ENCODE results near the gene POLE2.
"Not testable (repeated sequence)": the region's sequence is repeated elsewhere in the genome, so short reads cannot be mapped to it uniquely, and the experiment has no call there.

The POLE2 gene, protein sequence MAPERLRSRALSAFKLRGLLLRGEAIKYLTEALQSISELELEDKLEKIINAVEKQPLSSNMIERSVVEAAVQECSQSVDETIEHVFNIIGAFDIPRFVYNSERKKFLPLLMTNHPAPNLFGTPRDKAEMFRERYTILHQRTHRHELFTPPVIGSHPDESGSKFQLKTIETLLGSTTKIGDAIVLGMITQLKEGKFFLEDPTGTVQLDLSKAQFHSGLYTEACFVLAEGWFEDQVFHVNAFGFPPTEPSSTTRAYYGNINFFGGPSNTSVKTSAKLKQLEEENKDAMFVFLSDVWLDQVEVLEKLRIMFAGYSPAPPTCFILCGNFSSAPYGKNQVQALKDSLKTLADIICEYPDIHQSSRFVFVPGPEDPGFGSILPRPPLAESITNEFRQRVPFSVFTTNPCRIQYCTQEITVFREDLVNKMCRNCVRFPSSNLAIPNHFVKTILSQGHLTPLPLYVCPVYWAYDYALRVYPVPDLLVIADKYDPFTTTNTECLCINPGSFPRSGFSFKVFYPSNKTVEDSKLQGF

DNA sequence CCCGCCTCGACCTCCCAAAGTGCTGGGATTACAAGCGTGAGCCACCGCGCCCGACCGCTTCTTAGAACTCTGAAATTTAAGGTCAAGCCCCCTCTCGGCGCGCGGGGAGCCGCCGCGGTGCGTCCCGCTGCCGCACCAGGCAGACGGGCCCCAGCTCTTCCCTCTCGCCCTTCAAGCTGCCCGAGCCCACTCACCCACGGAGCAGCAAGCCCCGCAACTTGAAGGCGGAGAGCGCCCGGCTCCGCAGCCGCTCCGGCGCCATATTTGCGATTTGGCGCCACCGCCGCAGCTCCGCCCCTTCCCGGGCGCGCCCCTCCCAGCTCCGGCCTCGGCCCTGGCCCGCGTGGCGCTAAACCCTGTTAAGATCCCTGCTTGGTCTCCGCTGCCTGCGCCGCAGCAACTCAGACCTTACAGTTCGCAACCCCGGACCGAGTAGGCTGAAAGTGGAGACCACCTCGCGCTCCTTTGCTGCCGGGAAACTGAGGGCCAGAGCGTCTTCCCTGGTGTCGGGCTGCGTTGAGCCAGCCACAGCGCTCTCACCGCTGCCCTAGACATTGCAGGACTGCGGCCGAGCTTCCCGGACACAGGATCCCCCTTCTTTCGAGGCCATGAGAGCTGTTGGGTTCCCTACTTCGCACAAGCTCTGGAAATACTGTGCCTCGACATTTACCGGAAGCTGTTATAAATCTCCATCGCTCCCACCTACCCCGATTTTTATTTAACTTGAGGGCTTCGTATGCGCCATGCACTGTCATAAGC lies at the start of gene POLE2:
TSS of gene POLE2 (minus strand) at position 273 of the 759 bp plus-strand sequence. CDS start at position 262, 11 bp downstream.
- TF ChIP-seq, protein P1, sequence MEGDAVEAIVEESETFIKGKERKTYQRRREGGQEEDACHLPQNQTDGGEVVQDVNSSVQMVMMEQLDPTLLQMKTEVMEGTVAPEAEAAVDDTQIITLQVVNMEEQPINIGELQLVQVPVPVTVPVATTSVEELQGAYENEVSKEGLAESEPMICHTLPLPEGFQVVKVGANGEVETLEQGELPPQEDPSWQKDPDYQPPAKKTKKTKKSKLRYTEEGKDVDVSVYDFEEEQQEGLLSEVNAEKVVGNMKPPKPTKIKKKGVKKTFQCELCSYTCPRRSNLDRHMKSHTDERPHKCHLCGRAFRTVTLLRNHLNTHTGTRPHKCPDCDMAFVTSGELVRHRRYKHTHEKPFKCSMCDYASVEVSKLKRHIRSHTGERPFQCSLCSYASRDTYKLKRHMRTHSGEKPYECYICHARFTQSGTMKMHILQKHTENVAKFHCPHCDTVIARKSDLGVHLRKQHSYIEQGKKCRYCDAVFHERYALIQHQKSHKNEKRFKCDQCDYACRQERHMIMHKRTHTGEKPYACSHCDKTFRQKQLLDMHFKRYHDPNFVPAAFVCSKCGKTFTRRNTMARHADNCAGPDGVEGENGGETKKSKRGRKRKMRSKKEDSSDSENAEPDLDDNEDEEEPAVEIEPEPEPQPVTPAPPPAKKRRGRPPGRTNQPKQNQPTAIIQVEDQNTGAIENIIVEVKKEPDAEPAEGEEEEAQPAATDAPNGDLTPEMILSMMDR (IDR thresholded peaks at IDR 0.05; ENCODE audit: low read depth, low read length, missing control alignments), result no peak
- H3K4me3 ChIP-seq (ENCODE audit: low read depth, low read length), result peak within 1 kb of the TSS; percentile 77
- DNase-seq (ENCODE audit: low read depth), result no peak

DNA sequence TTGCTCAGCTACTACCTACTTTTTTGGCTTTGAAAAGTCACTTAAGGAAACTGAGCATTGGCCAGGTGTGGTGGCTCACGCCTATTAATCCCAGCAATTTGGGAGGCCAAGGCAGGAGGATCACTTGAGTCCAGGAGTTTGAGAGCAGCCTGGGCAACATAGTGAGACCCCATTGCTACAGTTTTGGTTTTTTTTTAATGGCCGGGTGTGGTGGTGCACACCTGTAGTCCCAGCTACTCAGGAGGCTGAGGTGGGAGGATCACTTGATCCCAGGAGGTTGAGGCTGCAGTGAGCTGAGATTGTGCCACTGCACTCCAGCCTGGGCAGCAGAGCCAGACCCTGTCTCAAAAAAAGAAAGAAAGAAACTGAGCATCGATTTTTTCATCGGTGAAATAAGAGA lies 47.7 kb upstream of the POLE2 start:
- not testable (repeated sequence) for H3K4me3 ChIP-seq (ENCODE audit: low read depth, low read length); DNase-seq (ENCODE audit: low read depth)

DNA sequence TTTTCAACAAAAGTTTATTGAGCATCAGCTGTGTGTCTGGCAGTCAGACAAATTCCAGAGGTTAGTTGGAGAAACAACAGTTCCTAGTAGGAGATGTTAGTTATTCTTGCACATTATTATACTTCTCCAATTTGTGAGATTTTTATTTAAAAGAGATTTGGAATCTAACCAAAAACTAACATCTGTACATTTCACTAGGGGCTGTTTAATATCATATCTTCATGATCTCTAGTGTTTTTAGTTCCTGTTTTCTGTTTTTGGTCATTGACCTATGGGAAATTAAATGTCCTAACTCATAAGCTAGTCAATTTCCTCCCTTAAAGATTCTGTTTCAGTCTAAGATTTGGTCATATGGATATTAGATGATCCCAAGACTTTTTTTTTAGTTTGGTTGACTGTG lies 45.8 kb upstream of the POLE2 start:
- no peak overlapping the region for H3K4me3 ChIP-seq (ENCODE audit: low read depth, low read length)
- TF ChIP-seq, protein P1 (IDR thresholded peaks at IDR 0.05; ENCODE audit: low read depth, low read length, missing control alignments), result no peak
- DNase-seq (ENCODE audit: low read depth), result no peak

DNA sequence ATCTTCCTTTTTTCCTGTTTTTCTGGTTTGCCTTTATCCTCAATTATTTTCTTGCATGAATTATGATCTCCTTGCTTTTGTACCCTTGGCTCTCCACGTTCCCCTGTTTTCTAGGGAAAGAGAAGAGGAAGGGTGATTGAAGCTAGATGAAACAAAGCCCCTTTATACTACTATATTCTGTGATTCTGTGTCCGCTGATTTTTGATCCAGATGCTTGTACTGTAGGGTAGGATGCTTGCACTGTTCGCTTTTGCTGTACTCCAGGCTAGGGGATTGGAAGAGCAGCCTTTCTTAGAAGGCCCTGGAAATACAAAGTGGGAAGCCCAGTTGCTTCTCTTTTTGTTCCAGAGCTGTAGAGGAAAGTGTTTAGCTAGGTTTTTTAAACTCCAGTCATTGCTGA lies 44.9 kb upstream of the POLE2 start:
- no peak overlapping the region for H3K4me3 ChIP-seq (ENCODE audit: low read depth, low read length)
- TF ChIP-seq, protein P1 (IDR thresholded peaks at IDR 0.05; ENCODE audit: low read depth, low read length, missing control alignments), result no peak
- DNase-seq (ENCODE audit: low read depth), result no peak

DNA sequence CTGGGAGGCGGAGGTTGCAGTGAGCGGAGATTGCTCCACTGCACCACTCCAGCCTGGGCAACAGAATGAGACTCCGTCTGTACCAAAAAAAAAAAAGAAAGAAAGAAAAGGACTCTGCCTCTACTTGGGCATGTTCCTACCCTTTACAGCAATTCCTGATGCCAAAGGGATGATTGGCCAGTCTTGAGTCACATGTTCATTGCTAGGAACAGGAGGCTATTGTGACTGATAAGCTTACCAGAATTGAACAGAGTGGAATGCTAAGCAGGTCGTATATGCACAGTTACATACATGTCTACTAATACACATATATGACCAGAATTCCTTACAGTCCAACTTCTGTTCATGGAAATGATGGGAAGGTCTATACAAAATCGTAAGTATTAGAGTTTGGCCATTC lies 39.2 kb upstream of the POLE2 start:
- DNase-seq (ENCODE audit: low read depth), result no peak
- H3K4me3 ChIP-seq (ENCODE audit: low read depth, low read length), result no peak overlapping the region
- TF ChIP-seq, protein P1 (IDR thresholded peaks at IDR 0.05; ENCODE audit: low read depth, low read length, missing control alignments), result no peak

DNA sequence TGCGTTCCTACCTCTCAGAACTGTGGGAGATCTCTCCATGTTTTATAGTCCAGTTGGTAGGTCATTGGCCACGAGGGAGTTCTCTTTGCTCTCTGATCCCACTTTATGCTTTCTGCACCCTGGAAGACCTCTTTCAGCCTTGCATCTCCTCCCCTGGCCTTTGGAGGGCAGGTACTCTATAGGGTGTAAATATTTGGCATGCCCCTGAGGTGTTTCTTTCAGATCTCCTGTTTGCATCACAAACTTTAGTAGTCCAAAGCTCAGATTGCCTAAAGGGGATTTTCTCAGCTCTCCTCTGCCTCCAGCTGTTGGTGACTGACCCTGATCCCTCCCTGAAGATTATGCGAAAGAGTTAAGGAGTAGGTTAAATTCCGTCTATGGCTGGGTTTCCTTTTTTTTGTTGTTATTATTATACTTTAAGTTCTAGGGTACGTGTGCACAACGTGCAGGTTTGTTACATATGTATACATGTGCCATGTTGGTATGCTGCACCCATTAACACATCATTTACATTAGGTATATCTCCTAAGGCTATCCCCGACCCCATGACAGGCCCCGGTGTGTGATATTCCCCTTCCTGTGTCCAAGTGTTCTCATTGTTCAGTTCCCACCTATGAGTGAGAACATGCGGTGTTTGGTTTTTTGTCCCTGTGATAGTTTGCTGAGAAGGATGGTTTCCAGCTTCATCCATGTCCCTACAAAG lies 33.9 kb upstream of the POLE2 start:
- H3K4me3 ChIP-seq (ENCODE audit: low read depth, low read length); DNase-seq (ENCODE audit: low read depth): not testable (repeated sequence)

DNA sequence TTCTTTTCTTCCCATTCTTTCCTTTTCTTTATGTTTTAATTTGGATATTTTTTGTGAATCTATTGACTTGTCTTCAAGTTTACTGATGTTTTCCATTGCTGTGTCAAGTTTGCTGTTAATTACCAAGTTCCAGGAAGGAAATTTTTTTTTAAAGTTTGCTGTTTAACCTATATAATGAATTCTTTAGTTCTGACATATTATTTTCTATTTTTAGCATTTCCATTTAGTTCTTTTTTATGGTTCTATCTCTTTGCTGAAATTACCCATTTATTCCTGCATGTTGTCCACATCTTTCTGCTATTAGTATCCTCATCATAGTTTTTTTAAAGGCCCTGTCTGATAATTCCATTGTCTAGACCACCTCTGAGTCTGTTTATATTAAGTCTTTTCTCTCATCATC lies 32.7 kb upstream of the POLE2 start:
- TF ChIP-seq, protein P1 (IDR thresholded peaks at IDR 0.05; ENCODE audit: low read depth, low read length, missing control alignments), result no peak
- no peak overlapping the region for H3K4me3 ChIP-seq (ENCODE audit: low read depth, low read length)
- no peak for DNase-seq (ENCODE audit: low read depth)

DNA sequence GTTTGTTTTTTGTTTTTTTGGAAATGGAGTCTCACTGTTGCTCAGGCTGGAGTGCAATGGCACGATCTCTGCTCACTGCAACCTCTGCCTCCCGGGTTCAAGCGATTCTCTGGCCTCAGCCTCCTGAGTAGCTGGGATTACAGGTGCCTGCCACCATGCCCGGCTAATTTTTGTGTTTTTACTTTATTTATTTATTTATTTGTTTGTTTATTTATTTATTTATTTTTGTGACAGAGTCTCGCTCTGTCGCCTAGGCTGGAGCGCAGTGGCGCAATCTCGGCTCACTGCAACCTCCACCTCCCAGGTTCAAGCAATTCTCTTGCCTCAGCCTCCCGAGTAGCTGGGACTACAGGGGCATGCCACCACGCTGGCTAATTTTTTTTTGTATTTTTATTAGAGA lies 23.0 kb upstream of the POLE2 start:
- not testable (repeated sequence) for DNase-seq (ENCODE audit: low read depth); H3K4me3 ChIP-seq (ENCODE audit: low read depth, low read length)

DNA sequence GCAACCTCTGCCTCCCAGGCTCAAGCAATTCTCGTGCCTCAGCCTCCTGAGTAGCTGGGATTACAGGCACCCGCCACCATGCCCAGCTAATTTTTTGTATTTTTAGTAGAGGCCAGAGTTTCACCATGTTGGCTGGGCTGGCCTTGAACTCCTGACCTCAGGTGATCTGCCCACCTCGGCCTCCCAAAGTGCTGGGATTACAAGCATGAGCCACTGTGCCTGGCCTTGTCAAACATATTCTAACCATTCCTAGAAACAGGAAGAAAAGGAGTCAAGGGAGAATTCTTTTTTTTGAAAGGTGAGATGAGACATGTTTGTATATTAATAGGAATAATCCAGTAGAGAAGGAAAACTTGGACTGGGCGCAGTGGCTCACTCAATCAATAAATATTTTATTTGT lies 16.5 kb upstream of the POLE2 start:
- DNase-seq (ENCODE audit: low read depth), result not testable (repeated sequence)

More for the DNA sequence above, 16.5 kb upstream of the POLE2 start:
- not testable (repeated sequence) for H3K4me3 ChIP-seq (ENCODE audit: low read depth, low read length)

Data from GM12864 (cell line).